Suprapubic skin (tissue), 3 donors: ENCODE results near the gene PADI4.

Experiments
- CTCF ChIP-seq, 2 donors: fragments of 200-600 bp in 1 of 2; fragments of 450-650 bp in 1 of 2; sonication (generic) in 1 of 2; IDR thresholded peaks; one replicate each; pipeline ENCODE4 v1.5.1; 2016 to 2019; ENCODE audit warnings: antibody characterized with exemption in 2 of 2, mild to moderate bottlenecking in 1 of 2, moderate library complexity in 1 of 2
- POLR2A ChIP-seq, 2 donors: fragments of 450-650 bp; IDR thresholded peaks; one replicate each; pipeline ENCODE4 v1.6.1; 2017; ENCODE audit warnings: antibody characterized with exemption in 2 of 2, mild to moderate bottlenecking in 2 of 2, moderate library complexity in 2 of 2

DNA sequence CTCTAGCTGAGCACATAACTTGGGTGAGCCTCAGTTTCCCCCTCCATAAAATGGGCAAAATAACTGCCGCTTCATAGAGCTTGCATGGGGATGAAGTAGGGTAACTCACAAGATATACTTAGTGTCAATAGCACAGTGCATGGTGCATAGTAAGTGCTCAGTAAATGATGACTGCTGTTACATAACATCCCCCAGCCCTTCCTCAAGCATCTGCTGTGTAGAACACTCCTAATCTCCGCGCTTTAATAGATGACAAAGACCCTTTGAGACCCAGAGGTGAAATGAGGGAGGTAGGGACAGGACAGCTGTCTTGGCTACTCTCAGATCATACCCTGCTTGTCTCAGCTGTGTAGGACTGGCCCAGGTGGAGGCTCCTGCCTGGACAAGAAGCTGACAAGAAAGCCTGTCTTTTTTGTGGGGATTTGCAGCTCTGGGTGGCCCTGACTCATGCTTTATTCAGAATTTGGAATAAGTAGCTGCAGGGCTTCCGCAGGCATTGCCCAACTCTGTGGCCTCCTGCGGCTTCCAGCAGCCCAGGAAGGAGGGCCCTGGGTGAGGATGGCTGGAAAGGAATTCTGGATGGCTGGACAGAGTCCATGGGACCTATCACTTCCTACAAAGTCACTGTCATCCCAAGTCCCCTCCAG is 20.7 kb upstream of the PADI4 start:
- TF ChIP-seq CTCF (IDR thresholded peaks at IDR 0.05) (no peak), POLR2A (IDR thresholded peaks at IDR 0.05) (no peak)
